Panc1 (cell line): ENCODE measurements around the gene SRBD1. TPM values are rescaled to one million over a fixed set of nuclear protein-coding genes. Genes with fewer than 3 reads are reported as not detected.

Experiments used
- ATAC-seq: fragments of 200-7000 bp; cut with Tn5 transposase; 2 replicates; pipeline ENCODE4 v1.9.1; 2020; ENCODE audit warnings: mild to moderate bottlenecking, moderate library complexity
- BruUV-seq: library from RNA; stranded (reverse); fragments of 400-500 nt; replicated peaks from 2 replicates; lab custom pipeline; 2021; lab: Mats Ljungman, UMichigan
- CTCF ChIA-PET: fragments of 300-600 bp; sonication (Branson Sonifier 250); formaldehyde crosslinking; loops from one replicate; lab custom pipeline; 2022; ENCODE audit warnings: antibody characterized with exemption; lab: Charles Lee
- POLR2A ChIA-PET: fragments of 300-600 bp; sonication (Branson Sonifier 250); formaldehyde crosslinking; loops from one replicate; lab custom pipeline; 2022; ENCODE audit warnings: antibody characterized with exemption; lab: Charles Lee
- DNase-seq: peaks from one replicate; pipeline ENCODE4 v3.0.0-alpha.2; 2010; ENCODE audit warnings: low read depth, low spot score
- H3K27ac ChIP-seq: 2 replicates; pipeline ENCODE4 v1.5.1; 2011; ENCODE audit warnings: mild to moderate bottlenecking, low read length, inconsistent platforms
- H3K27me3 ChIP-seq: fragments of 200-500 bp; sonication (Bioruptor generic); 2 replicates; pipeline ENCODE4 v1.6.0; 2014; ENCODE audit warnings: low read length, inconsistent platforms; ENCODE audit not compliant: control insufficient read depth, insufficient read depth
- H3K36me3 ChIP-seq: fragments of 200-500 bp; sonication (Bioruptor generic); 2 replicates; pipeline ENCODE4 v1.5.1; 2014; ENCODE audit warnings: inconsistent platforms, mild to moderate bottlenecking, low read length, moderate library complexity; ENCODE audit not compliant: control insufficient read depth, insufficient read depth
- H3K4me1 ChIP-seq: 2 replicates; pipeline ENCODE4 v1.5.1; 2011; ENCODE audit warnings: inconsistent platforms, mild to moderate bottlenecking, low read length, moderate library complexity; ENCODE audit not compliant: control insufficient read depth, insufficient read depth
- H3K4me3 ChIP-seq, 2 experiments: 2 replicates each; pipeline ENCODE4 v1.5.1; 2011 to 2012; ENCODE audit warnings: low read depth in 2 of 2, low read length in 2 of 2, mild to moderate bottlenecking in 2 of 2, inconsistent platforms in 1 of 2, moderate library complexity in 1 of 2
- H3K9me3 ChIP-seq: fragments of 200-500 bp; sonication (Bioruptor generic); 2 replicates; pipeline ENCODE4 v1.5.1; 2014; ENCODE audit warnings: low read depth, mild to moderate bottlenecking, inconsistent platforms, low read length, moderate library complexity; ENCODE audit not compliant: control insufficient read depth, insufficient read depth
- CTCF ChIP-seq: fragments of 450-650 bp; IDR thresholded peaks from 2 replicates; pipeline ENCODE4 v1.5.1; 2017; ENCODE audit warnings: mild to moderate bottlenecking
- POLR2AphosphoS5 ChIP-seq: IDR thresholded peaks from 2 replicates; pipeline ENCODE4 v1.6.1; 2012; ENCODE audit warnings: mild to moderate bottlenecking, low read depth, low read length, moderate library complexity
- REST ChIP-seq, 2 experiments: IDR thresholded peaks; 2 replicates each; pipeline ENCODE4 v1.6.1; 2011 to 2012; ENCODE audit warnings: low read depth in 2 of 2, control low read depth in 1 of 2, low read length in 1 of 2, mild to moderate bottlenecking in 1 of 2, moderate library complexity in 1 of 2; ENCODE audit not compliant: insufficient read depth in 1 of 2
- SIN3A ChIP-seq: IDR thresholded peaks from 2 replicates; pipeline ENCODE4 v1.6.1; 2012; ENCODE audit warnings: low read depth, mild to moderate bottlenecking, low read length, moderate library complexity, borderline replicate concordance; ENCODE audit not compliant: insufficient read depth
- TCF7L2 ChIP-seq: IDR thresholded peaks from 2 replicates; pipeline ENCODE4 v1.6.1; 2011; ENCODE audit warnings: mild to moderate bottlenecking, low read depth, low read length, inconsistent platforms
- in situ Hi-C: cut with HindIII; loops from 2 replicates; pipeline ENCODE4 v1.10.0; 2016; ENCODE audit warnings: low sequenced_read_pairs, low pct_unique_long_range_greater_than_20kb
- intact Hi-C: fragments of 100-400 bp; cut with micrococcal nuclease; formaldehyde crosslinking; loops from one replicate; pipeline ENCODE4 v1.10.0; 2022; ENCODE audit not compliant: unreplicated experiment
- total RNA-seq: library from RNA; stranded (reverse); gene quantifications from one replicate; pipeline ENCODE4 v1.2.1, GENCODE V29; 2021; ENCODE audit not compliant: unreplicated experiment

Gene SRBD1
- total RNA-seq, 1 experiment from 2014 or later: 9.7 TPM

GRCh38 chr2:45466053-45466452, 145.0 kb downstream of the SRBD1 start:
- in situ Hi-C loops: no loop called here
- Histone ChIP-seq H3K27ac (no peak overlapping the region), H3K4me1 (no peaks in the 10 kb centered on the region), H3K4me3 (no peak overlapping the region), H3K27me3 (no peaks in the 10 kb centered on the region), H3K9me3 (no peaks in the 10 kb centered on the region), H3K36me3 (no peaks in the 10 kb centered on the region)
- no TSS peak for BruUV-seq
- intact Hi-C loops: no loop called here
- no peak for TF ChIP-seq POLR2AphosphoS5
- no peak for ATAC-seq
- no peak for DNase-seq
- POLR2A ChIA-PET: no interaction called here
- CTCF ChIA-PET: no interaction called here

- DNase-seq: no peak
These were observed 150.2 kb downstream of the SRBD1 start for GRCh38 chr2:45460825-45461224.

More at GRCh38 chr2:45460825-45461224, 150.2 kb downstream of the SRBD1 start:
- CTCF ChIA-PET: no interaction called here
- no peaks in the 10 kb centered on the region for H3K4me1 ChIP-seq
- in situ Hi-C loops (no loop called here), intact Hi-C loops (no loop called here)
- H3K4me3 ChIP-seq: no peak overlapping the region
- no peak for TF ChIP-seq POLR2AphosphoS5
- TF ChIP-seq SIN3A: no peak
- no peak for TF ChIP-seq REST (IDR thresholded peaks at IDR 0.05; ENCODE audit: insufficient read depth in 1 of 2, low read depth in 2 of 2, low read length in 1 of 2)
- TF ChIP-seq CTCF: no peak
- TF ChIP-seq TCF7L2: no peak
- no peak overlapping the region for H3K27ac ChIP-seq
- no peaks in the 10 kb centered on the region for H3K27me3 ChIP-seq
- no peaks in the 10 kb centered on the region for H3K36me3 ChIP-seq
- no peaks in the 10 kb centered on the region for H3K9me3 ChIP-seq
- BruUV-seq: no TSS peak
- POLR2A ChIA-PET: no interaction called here
- ATAC-seq: no peak
